ENCODE data around the gene TRIM65.
A peak's percentile ranks its signal among the peaks of the same experiment; 100 is the strongest.
"Not testable (repeated sequence)": the region's sequence is repeated elsewhere in the genome, so short reads cannot be mapped to it uniquely, and the experiment has no call there.

Gene TRIM65

GRCh38 chr17:75876190-75876937, 20.4 kb downstream of the TRIM65 start:
- DNase-seq (ENCODE audit: low read depth) = peak; percentile 73

- no peak for DNase-seq (ENCODE audit: low read depth)
Measured at GRCh38 chr17:75875940-75876189, 20.9 kb downstream of the TRIM65 start.

GRCh38 chr17:75875182-75875939, 21.4 kb downstream of the TRIM65 start:
- DNase-seq (ENCODE audit: low read depth) = no peak

- no peak for DNase-seq (ENCODE audit: low read depth)
Measured at GRCh38 chr17:75874323-75875181, 22.2 kb downstream of the TRIM65 start.

GRCh38 chr17:75873587-75874322, 23.0 kb downstream of the TRIM65 start:
- no peak for DNase-seq (ENCODE audit: low read depth)

GRCh38 chr17:75872434-75873351, 24.1 kb downstream of the TRIM65 start:
- DNase-seq (ENCODE audit: low read depth) = peak; percentile 43

- not testable (repeated sequence) for DNase-seq (ENCODE audit: low read depth)
Measured at GRCh38 chr17:75870228-75870627, 26.5 kb downstream of the TRIM65 start.

GRCh38 chr17:75869282-75870141, 27.2 kb downstream of the TRIM65 start:
- no peak for DNase-seq (ENCODE audit: low read depth)

- DNase-seq (ENCODE audit: low read depth) = not testable (repeated sequence)
Measured at GRCh38 chr17:75868730-75869281, 27.9 kb downstream of the TRIM65 start.

- DNase-seq (ENCODE audit: low read depth) = not testable (repeated sequence)
Measured at GRCh38 chr17:75865404-75866188, 31.2 kb downstream of the TRIM65 start.

GRCh38 chr17:75864887-75865286, 31.9 kb downstream of the TRIM65 start:
- DNase-seq (ENCODE audit: low read depth) = not testable (repeated sequence)

GRCh38 chr17:75864448-75864871, 32.3 kb downstream of the TRIM65 start:
- no peak for DNase-seq (ENCODE audit: low read depth)

- no peak for DNase-seq (ENCODE audit: low read depth)
Measured at GRCh38 chr17:75861927-75862317, 34.8 kb downstream of the TRIM65 start.

GRCh38 chr17:75859358-75859757, 37.4 kb downstream of the TRIM65 start:
- DNase-seq (ENCODE audit: low read depth) = not testable (repeated sequence)

- no peak for DNase-seq (ENCODE audit: low read depth)
Measured at GRCh38 chr17:75856062-75856756, 40.5 kb downstream of the TRIM65 start.

GRCh38 chr17:75855310-75856061, 41.3 kb downstream of the TRIM65 start, which contains the start of gene WBP2:
TSS of gene WBP2 (minus strand) at chr17:75855335. CDS start at chr17:75855297, 38 bp downstream.
- DNase-seq (ENCODE audit: low read depth) = peak; percentile 91

GRCh38 chr17:75854881-75855309, 41.9 kb downstream of the TRIM65 start:
- DNase-seq (ENCODE audit: low read depth) = no peak
